ENCODE measurements around the gene DNAJC9. TPM values are rescaled to one million over a fixed set of nuclear protein-coding genes. Genes with fewer than 3 reads are reported as not detected.

DNAJC9 gene
- polyA plus RNA-seq, 1 donor from 2014 or later, result 88.0 TPM

DNA sequence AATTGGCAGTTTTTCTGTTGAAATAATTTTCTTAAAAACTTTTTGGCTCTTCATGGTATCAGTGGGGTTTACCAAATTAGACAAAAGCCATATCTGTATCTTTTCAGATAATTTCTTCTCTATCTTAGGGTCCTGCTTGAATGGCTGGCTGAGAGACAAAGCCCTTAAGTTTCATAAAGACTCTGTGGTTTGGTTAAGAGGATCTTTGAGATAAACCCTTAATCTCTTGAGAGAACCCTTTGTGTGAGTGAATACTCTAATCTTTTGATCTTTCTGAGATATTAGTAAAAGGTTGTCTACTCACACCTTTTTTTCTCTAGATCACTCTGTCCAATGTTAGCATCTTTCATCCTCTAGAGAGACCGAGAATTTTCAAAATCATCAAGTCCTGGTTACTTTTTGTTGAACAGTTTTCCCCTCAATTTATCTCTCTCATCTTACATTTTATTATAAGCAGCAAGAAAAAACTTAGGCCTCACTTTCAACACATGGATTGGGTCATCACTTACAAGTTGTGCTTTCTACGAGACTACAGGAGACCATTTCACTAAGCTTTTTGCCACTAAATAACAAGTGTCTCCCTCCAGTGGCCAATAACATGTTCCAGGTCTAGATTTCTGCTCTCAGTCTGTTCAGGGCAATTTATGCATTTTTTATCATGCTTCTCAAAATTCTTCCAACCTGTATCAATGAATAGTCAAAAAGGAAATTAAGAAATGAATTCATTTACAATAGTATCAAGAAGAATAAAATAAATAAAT, 28.4 kb downstream of the DNAJC9 start:
- Histone ChIP-seq H2AFZ (ENCODE audit: low read depth, low read length) (no peak overlapping the region), H3K4me3 (ENCODE audit: low read length) (no peak overlapping the region), H3K27ac (ENCODE audit: low read length) (no peak overlapping the region), H3K27me3 (ENCODE audit: insufficient read depth, low read depth, low read length) (no peaks in the 10 kb centered on the region), H3K79me2 (replicated peaks; ENCODE audit: insufficient read depth, low read length) (peaks cover 3% of the 10 kb centered on the region), H3K36me3 (ENCODE audit: insufficient read depth, low read length) (peaks cover 6% of the 10 kb centered on the region), H3K4me2 (ENCODE audit: low read length) (no peak overlapping the region), H4K20me1 (ENCODE audit: insufficient read depth) (no peaks in the 10 kb centered on the region), H3K9me2 (ENCODE audit: insufficient read depth, low read length) (no peaks in the 10 kb centered on the region), H3K9me3 (ENCODE audit: low read length) (no peaks in the 10 kb centered on the region), H3K9ac (ENCODE audit: low read length) (no peak overlapping the region), H3F3A (ENCODE audit: insufficient read depth, low read length, poor library complexity, severe bottlenecking) (no peaks in the 10 kb centered on the region)
- TF ChIP-seq, protein P1, sequence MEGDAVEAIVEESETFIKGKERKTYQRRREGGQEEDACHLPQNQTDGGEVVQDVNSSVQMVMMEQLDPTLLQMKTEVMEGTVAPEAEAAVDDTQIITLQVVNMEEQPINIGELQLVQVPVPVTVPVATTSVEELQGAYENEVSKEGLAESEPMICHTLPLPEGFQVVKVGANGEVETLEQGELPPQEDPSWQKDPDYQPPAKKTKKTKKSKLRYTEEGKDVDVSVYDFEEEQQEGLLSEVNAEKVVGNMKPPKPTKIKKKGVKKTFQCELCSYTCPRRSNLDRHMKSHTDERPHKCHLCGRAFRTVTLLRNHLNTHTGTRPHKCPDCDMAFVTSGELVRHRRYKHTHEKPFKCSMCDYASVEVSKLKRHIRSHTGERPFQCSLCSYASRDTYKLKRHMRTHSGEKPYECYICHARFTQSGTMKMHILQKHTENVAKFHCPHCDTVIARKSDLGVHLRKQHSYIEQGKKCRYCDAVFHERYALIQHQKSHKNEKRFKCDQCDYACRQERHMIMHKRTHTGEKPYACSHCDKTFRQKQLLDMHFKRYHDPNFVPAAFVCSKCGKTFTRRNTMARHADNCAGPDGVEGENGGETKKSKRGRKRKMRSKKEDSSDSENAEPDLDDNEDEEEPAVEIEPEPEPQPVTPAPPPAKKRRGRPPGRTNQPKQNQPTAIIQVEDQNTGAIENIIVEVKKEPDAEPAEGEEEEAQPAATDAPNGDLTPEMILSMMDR (IDR thresholded peaks at IDR 0.05; ENCODE audit: poor library complexity, severe bottlenecking), result no peak
- TF ChIP-seq EP300 (conservative IDR thresholded peaks at IDR 0.05; ENCODE audit: poor library complexity, severe bottlenecking) (no peak), MXI1 (conservative IDR thresholded peaks at IDR 0.05; ENCODE audit: poor library complexity, severe bottlenecking) (no peak), TAF1 (IDR thresholded peaks at IDR 0.05; ENCODE audit: low read depth) (no peak), SMC3 (conservative IDR thresholded peaks at IDR 0.05; ENCODE audit: poor library complexity) (no peak), EZH2 (IDR thresholded peaks at IDR 0.05; ENCODE audit: borderline replicate concordance, insufficient read depth, low read length, poor library complexity, severe bottlenecking) (no peak), POLR2AphosphoS5 (IDR thresholded peaks at IDR 0.05) (no peak), RAD21 (conservative IDR thresholded peaks at IDR 0.05) (no peak)
- TF ChIP-seq, protein P2, sequence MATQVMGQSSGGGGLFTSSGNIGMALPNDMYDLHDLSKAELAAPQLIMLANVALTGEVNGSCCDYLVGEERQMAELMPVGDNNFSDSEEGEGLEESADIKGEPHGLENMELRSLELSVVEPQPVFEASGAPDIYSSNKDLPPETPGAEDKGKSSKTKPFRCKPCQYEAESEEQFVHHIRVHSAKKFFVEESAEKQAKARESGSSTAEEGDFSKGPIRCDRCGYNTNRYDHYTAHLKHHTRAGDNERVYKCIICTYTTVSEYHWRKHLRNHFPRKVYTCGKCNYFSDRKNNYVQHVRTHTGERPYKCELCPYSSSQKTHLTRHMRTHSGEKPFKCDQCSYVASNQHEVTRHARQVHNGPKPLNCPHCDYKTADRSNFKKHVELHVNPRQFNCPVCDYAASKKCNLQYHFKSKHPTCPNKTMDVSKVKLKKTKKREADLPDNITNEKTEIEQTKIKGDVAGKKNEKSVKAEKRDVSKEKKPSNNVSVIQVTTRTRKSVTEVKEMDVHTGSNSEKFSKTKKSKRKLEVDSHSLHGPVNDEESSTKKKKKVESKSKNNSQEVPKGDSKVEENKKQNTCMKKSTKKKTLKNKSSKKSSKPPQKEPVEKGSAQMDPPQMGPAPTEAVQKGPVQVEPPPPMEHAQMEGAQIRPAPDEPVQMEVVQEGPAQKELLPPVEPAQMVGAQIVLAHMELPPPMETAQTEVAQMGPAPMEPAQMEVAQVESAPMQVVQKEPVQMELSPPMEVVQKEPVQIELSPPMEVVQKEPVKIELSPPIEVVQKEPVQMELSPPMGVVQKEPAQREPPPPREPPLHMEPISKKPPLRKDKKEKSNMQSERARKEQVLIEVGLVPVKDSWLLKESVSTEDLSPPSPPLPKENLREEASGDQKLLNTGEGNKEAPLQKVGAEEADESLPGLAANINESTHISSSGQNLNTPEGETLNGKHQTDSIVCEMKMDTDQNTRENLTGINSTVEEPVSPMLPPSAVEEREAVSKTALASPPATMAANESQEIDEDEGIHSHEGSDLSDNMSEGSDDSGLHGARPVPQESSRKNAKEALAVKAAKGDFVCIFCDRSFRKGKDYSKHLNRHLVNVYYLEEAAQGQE (IDR thresholded peaks at IDR 0.05; ENCODE audit: borderline replicate concordance), result no peak

DNA sequence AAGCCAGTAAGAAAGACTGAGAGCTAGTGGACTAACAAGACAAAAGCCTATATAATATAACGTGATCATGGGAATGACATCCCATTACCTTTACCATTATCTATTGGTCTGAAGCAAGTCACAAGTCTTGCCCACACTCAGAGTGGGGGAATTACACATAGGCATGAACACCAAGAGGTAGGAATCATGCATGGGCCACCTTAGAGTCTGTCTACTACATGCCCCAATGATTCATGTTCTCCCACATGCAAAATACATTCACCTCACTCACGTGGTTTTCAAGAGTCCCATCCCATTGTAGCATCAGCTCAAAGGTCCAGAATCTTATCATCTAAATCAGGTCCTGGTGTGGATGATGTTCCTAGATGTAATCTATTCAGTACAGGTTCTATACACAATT, 29.4 kb downstream of the DNAJC9 start:
- Histone ChIP-seq H4K20me1 (ENCODE audit: insufficient read depth) (no peaks in the 10 kb centered on the region), H3K27me3 (ENCODE audit: insufficient read depth, low read depth, low read length) (no peaks in the 10 kb centered on the region), H3K4me2 (ENCODE audit: low read length) (no peak overlapping the region), H3K79me2 (replicated peaks; ENCODE audit: insufficient read depth, low read length) (peaks cover 3% of the 10 kb centered on the region), H3K9me2 (ENCODE audit: insufficient read depth, low read length) (no peaks in the 10 kb centered on the region), H2AFZ (ENCODE audit: low read depth, low read length) (no peak overlapping the region), H3K9me3 (ENCODE audit: low read length) (no peaks in the 10 kb centered on the region), H3K36me3 (ENCODE audit: insufficient read depth, low read length) (peaks cover 6% of the 10 kb centered on the region), H3K4me3 (ENCODE audit: low read length) (no peak overlapping the region), H3K27ac (ENCODE audit: low read length) (no peak overlapping the region), H3F3A (ENCODE audit: insufficient read depth, low read length, poor library complexity, severe bottlenecking) (no peaks in the 10 kb centered on the region), H3K9ac (ENCODE audit: low read length) (no peak overlapping the region)
- TF ChIP-seq MXI1 (conservative IDR thresholded peaks at IDR 0.05; ENCODE audit: poor library complexity, severe bottlenecking) (no peak), EZH2 (IDR thresholded peaks at IDR 0.05; ENCODE audit: borderline replicate concordance, insufficient read depth, low read length, poor library complexity, severe bottlenecking) (no peak), EP300 (conservative IDR thresholded peaks at IDR 0.05; ENCODE audit: poor library complexity, severe bottlenecking) (no peak), SMC3 (conservative IDR thresholded peaks at IDR 0.05; ENCODE audit: poor library complexity) (no peak), RAD21 (conservative IDR thresholded peaks at IDR 0.05) (no peak)
- TF ChIP-seq, protein P1 (IDR thresholded peaks at IDR 0.05; ENCODE audit: poor library complexity, severe bottlenecking), result no peak

Data from neural cell (in vitro differentiated cells).